GM21723 (cell line): ENCODE data around the gene IGF2R.
"Not testable (repeated sequence)": the region's sequence is repeated elsewhere in the genome, so short reads cannot be mapped to it uniquely, and the experiment has no call there.

Experiments used
- ATAC-seq: cut with Tn5 transposase; IDR thresholded peaks from one replicate; pipeline ENCODE4 v1.9.1; 2021; ENCODE audit warnings: mild to moderate bottlenecking, moderate library complexity; ENCODE audit not compliant: unreplicated experiment

The IGF2R gene

GRCh38 chr6:160133441-160134336, 164.8 kb downstream of the IGF2R start:
- ATAC-seq: no peak

GRCh38 chr6:160134337-160134751, 165.5 kb downstream of the IGF2R start:
- not testable (repeated sequence) for ATAC-seq

DNA sequence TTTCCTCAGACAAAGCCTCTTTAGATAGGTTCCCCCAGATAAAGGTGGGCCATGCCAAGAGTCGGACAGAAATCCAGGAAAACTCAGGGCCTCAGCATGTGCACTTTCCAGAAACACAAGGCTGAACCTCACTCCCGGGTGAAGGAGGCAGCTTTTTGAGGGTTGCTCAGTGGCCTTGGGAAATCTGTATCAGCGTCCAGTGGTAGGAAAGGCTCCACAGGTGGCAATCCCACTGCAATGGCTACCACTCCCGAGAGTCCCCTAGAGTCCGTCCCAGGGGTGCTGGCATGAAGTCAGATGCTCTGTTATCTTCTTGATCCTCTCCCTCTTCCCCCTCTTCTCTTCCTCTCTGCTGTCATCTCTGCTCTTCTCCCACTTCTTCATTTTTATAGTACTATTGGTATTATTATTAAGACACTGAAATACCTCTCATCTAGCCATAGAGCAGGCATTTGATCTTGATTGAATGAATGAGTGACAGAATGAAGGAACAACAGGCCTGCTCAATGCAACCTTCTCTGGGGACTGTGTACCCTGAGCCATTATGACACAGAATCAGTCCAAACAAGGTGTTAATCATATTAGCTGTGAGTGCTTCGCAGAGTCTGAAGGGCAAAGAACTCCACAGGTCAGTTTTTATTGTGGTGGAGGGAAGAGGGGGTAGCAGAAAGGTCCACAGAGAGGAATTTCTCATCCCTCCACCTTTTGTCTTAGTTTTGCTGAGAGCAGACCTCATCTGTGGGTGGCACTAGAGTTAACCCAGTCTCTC, 166.1 kb downstream of the IGF2R start:
- no peak for ATAC-seq

- no peak for ATAC-seq
These were observed 167.2 kb downstream of the IGF2R start for GRCh38 chr6:160135907-160136655.

DNA sequence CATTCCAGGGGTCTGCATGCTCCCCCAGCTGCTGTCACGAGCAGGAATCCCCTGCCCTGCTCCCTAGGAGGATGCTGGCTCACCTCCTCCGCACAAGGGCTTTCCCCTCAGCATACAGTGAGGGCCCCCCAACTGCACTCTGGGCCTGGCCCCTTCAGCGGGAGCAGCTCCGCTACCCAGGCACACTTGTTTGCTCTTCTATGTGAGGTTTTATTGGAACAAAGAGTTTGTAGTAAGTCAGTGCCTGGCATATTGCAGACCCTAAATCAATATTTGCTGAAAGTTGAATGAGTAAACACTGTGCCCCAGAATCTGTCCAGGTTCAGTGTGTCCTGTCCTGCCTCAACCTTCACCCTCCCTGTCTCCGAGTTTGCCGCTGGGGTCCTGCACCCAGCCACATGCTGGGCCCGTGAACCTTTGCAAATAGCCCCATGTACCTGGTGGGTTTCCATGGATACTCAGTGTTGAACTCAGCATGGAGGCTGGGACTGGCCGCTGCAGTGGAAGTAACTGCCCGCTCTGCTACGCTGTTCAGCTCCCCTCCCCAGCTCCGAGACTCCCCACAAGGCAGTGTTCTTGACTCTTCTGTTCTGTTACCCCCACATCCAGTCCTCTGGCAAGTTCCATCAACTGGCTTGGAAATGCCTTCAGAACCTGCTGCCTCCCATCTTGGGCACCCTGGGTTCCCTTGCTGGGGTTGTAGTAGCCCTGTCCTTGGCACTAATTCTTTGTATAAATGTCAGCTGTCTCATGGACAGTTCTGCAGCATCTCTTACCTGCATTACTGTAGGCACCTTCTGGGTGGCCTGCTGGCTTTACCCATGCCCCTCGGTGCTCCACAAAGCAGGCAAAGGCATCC, 168.5 kb downstream of the IGF2R start:
- peak; percentile 12 for ATAC-seq

DNA sequence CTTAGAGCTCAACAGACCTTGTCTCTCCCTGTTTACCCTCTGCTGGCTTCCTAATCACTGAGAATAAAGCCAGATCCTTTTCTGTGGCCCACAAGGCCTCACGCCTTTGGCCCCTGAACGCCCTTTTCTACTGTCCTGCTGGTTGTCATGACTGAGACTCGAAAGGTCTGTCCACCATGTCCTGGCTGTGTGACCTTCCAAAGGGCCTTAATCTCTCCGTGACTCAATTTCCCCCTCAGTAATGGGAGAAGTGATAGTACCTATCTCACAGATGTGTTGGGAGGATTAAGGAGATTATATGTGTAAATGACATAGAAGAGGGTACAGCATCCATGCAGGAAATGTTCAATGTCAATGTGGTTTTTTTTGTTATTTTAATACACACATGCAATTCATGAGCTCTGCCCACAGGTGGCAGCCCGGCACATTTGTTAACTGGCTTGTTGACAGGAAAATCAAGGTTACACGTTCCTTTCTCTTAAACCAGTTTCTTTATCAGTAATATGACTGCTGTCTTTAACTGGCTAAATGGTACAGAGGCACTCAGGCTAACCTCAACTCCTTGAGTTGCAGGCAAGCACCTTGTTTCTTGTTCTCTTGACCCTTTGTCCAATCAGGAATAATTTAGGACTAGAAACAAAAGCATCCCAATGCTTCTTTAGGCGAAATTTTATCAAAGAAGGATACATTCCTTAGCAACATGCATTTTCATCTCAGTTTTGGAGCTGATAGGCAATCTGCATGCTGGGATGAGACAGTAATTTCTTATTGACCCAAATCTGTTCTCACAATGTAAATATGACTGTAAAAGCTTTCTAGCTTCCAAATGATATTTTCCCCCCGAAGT, 169.3 kb downstream of the IGF2R start:
- peak; percentile 78 for ATAC-seq

DNA sequence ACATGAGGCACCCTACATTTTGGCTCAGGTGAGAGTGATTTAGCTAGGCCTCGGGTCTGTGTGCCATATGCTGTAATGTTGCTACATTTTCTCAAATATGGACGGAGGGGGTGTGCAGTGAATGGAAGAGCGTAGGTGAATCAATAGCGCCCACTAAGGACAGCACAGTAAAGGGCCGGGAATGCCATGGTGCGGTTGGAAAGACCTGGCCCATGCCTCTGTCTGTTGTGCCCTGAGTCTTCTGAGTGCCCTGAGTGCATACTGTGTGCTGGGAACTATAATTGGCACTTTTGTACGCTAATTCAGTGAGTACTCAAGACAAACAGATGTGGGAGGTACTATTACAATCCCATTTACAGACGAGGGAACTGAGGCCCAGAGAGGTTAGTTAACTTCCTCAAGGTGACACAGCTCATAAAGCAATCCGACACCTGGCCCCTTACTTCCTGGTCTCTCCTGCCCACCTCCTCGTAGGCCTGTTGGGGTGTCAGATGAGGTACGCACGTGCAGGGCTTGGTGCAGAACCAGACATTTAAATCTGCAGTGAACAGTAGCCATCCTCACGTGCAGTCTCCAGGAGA, 170.0 kb downstream of the IGF2R start:
- ATAC-seq: no peak

- ATAC-seq: no peak
These were observed 170.6 kb downstream of the IGF2R start for GRCh38 chr6:160139420-160139851.

DNA sequence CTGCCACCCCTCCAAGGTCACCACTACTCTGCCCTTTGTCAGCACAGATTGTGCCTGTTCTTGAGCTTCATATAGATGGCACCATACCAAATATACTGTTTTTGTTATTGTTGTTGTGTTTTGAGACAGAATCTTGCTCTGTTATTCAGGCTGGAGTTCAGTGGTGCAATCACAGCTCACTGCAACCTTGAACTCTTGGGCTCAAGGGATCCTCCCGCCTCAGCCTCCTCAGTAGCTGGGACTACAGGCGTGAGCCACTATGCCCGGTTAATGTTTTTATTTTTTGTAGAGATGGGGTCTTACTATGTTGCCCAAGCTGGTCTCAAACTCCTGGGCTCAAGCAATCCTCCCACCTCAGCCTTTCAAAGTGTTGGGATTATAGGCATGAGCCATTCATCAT, 171.6 kb downstream of the IGF2R start:
- not testable (repeated sequence) for ATAC-seq

GRCh38 chr6:160141001-160141726, 172.3 kb downstream of the IGF2R start:
- ATAC-seq: no peak

- no peak for ATAC-seq
These were observed 173.3 kb downstream of the IGF2R start for GRCh38 chr6:160142115-160142715.

DNA sequence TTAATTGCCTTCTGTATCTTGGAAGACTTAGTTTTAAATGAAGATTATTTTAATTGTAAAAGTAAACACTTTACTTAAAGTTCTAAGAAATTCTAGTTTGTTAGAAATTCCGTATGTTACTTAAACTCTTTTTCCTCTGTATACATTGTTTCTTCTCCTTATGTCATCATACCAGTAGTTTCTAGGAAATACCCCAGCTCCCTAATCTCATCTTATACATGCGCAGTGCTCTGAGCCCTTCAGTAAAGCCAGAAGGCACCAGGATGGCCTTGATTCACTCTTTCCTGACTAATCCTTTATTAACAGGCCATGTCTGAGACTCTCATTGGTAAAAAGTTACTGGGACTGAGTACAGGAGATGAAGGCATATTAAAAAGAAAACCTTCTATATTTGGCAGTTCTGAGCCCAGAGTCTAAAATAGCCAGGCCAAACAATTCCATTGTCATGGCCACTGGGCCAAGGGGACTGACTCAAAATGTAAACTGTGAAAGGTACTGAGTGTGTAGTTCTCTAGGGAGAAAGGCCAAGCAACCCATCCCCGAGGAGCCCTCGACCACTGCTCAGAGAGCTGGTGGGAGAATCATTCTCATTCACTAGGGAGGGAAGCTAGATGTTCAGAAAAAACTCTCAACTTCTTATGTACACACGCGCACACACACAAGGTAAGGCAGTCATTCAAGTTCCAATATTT, 177.7 kb downstream of the IGF2R start:
- no peak for ATAC-seq

GRCh38 chr6:160147146-160147536, 178.3 kb downstream of the IGF2R start:
- no peak for ATAC-seq

- ATAC-seq: no peak
These were observed 185.6 kb downstream of the IGF2R start for GRCh38 chr6:160154471-160154870.

DNA sequence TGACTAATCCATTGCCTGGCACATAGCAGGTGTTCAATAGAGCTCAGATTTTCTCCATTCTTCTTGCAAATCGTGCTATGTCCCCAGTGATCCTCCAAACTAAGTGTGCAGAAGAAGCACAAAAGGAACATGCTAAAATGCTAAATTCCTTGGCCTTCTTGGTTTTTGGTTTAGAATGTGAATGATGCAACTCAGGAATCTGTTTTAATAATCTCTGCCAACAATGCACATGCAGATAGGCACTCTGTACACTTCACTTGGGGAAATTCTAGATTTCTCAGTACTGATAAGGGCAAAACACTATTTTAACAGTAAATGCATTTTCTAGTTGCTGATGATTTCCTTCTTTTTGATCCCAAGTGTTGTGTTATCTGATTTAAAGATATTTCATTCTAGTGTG, 188.0 kb downstream of the IGF2R start:
- no peak for ATAC-seq

- ATAC-seq: no peak
These were observed 191.6 kb downstream of the IGF2R start for GRCh38 chr6:160160450-160160849.
